H7 (cell line): ENCODE measurements around the gene FAM131B. TPM values are rescaled to one million over a fixed set of nuclear protein-coding genes. Genes with fewer than 3 reads are reported as not detected.

Experiments used
- DNase-seq: peaks from one replicate; pipeline ENCODE4 v3.0.0; 2012
- H3K27me3 ChIP-seq: 2 replicates; pipeline ENCODE4 v1.6.0; 2011; ENCODE audit warnings: mild to moderate bottlenecking, low read length; ENCODE audit not compliant: control insufficient read depth, insufficient read depth
- H3K36me3 ChIP-seq: replicated peaks from 2 replicates; pipeline ENCODE4 v1.5.1; 2011; ENCODE audit warnings: low read length; ENCODE audit not compliant: control insufficient read depth, insufficient read depth
- H3K4me3 ChIP-seq: 2 replicates; pipeline ENCODE4 v1.5.1; 2011; ENCODE audit warnings: low read depth, mild to moderate bottlenecking, control low read depth, low read length, moderate library complexity; ENCODE audit not compliant: insufficient read depth
- total RNA-seq: library from RNA; depleted of rRNA; stranded (reverse); fragments of >200 nt; shearing (Covaris generic); gene quantifications from 2 replicates; pipeline ENCODE4 v1.2.3, GENCODE V29; 2014; rRNA removed

The FAM131B gene
- total RNA-seq, 1 experiment from 2014 or later, result 11.9 TPM

DNA sequence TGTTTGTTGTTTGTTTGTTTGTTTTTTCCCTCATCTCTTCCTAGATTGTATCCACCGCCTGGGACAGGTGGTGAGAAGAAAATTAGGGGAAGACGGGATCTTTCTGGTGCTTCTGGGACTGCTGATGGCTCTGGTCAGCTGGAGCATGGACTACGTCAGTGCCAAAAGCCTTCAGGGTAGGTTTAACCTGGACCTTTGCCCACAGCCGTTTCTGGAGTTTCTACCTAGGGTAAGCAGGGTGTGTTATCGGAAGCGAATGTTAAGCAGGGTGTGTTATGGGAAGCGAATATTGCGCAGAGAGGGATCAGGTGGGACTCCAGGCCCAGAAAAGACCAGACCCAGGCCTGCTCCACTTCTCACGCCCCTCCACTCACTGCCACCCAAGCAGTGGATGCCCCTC is 41.9 kb downstream of the FAM131B start:
- Histone ChIP-seq H3K27me3 (no peaks in the 10 kb centered on the region), H3K4me3 (no peak overlapping the region), H3K36me3 (no peaks in the 10 kb centered on the region)
- no peak for DNase-seq

GRCh38 chr7:143318661-143319060 is 43.9 kb downstream of the FAM131B start:
- no peak for DNase-seq
- Histone ChIP-seq H3K27me3 (no peaks in the 10 kb centered on the region), H3K4me3 (no peak overlapping the region), H3K36me3 (no peaks in the 10 kb centered on the region)

DNA sequence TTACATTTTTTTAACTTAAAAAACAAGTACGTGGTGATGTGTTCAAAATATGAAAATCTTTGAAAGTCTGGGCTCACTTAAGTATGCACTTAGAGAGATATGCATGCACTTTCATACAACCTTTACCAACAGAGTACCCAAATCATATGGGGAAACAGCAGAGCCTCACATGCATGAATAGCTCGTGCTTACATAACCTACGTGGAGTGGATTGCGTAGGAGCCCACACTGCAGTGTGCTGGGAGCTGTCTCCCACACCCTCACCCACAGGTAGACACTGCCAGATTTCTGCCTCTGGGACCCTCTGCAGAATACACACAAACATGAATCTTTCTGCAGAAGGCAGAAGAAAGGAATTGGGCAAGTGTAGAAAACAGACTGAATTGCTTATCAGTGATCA is 46.0 kb downstream of the FAM131B start:
- H3K36me3 ChIP-seq, result no peaks in the 10 kb centered on the region
- no peak for DNase-seq
- H3K4me3 ChIP-seq, result no peak overlapping the region
- no peaks in the 10 kb centered on the region for H3K27me3 ChIP-seq

DNA sequence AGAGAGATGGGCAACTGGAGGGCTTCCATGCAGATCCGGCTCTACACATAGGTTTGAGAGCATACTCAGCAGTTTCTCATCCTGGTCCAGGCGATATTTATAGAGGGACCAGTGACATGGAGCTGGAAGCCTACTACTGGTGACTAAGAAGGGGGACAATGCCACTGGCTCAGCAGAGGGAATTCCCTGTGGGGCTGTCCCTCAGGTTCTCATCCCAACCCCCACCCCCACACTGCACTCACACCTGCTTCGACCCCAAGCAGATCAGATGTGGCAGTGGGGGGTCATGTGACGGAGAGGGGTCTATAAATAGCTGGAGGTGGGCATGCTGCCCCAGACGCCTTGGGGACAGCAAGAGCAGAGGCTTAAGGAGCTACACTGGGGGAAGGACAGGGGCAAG is 46.7 kb downstream of the FAM131B start, which contains the start of gene CLCN1:
Gene CLCN1, plus strand, starts transcription at position 336 of the 400 bp plus-strand sequence. CDS start 102 bp downstream, outside the sequence.
- DNase-seq, result no peak
- Histone ChIP-seq H3K36me3 (no peaks in the 10 kb centered on the region), H3K27me3 (no peaks in the 10 kb centered on the region), H3K4me3 (no peak within 1 kb of the TSS)

DNA sequence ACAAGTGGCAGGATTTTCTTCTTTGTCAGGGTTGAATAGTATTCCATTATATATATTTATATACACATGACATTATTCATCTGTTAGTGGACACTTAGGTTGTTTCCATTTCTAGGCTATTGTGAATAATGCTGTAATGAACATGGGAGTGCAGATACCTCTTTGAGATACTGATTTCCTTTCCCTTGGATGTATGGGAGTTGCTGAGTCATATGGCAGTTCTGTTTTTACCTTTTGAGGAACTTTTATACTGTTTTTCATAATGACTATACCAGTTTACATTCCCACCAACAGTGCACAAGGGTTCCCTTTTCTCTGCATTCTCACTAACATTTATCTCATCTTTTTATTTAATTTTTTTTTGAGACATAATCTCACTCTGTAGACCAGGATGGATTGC is 48.4 kb downstream of the FAM131B start:
- H3K4me3 ChIP-seq, result no peak overlapping the region
- DNase-seq, result no peak
- no peaks in the 10 kb centered on the region for H3K27me3 ChIP-seq
- H3K36me3 ChIP-seq, result no peaks in the 10 kb centered on the region

DNA sequence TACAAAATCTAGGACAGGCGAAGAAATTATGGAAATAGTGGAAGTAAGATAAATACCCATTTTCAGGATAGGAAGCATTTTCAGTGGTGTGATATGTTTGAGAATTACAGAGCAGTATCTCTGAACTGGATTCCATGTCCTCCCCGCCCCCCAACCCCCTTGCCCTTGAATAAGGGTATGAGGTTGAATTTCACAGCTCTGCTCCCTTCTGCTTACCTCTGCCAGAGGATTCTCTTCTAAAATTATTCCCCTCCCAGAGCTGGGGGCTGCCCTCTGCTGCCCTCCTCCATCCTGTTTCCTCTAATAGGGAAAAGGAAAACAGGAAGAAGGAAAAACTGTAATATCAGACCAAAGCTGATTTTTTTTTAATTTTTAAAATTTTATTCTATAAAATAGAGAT is 53.9 kb downstream of the FAM131B start:
- H3K27me3 ChIP-seq, result no peaks in the 10 kb centered on the region
- DNase-seq, result no peak
- no peak overlapping the region for H3K4me3 ChIP-seq
- H3K36me3 ChIP-seq, result peaks cover 27% of the 10 kb centered on the region

- no peaks in the 10 kb centered on the region for H3K27me3 ChIP-seq
- H3K4me3 ChIP-seq, result no peak overlapping the region
- H3K36me3 ChIP-seq, result peaks cover 46% of the 10 kb centered on the region
- peak; percentile 79 for DNase-seq
Measured at GRCh38 chr7:143305423-143306070, 57.0 kb downstream of the FAM131B start.

- no peak overlapping the region for H3K4me3 ChIP-seq
- DNase-seq, result no peak
- no peaks in the 10 kb centered on the region for H3K27me3 ChIP-seq
- H3K36me3 ChIP-seq, result peaks cover 52% of the 10 kb centered on the region
Measured at GRCh38 chr7:143304938-143305337, 57.6 kb downstream of the FAM131B start.

DNA sequence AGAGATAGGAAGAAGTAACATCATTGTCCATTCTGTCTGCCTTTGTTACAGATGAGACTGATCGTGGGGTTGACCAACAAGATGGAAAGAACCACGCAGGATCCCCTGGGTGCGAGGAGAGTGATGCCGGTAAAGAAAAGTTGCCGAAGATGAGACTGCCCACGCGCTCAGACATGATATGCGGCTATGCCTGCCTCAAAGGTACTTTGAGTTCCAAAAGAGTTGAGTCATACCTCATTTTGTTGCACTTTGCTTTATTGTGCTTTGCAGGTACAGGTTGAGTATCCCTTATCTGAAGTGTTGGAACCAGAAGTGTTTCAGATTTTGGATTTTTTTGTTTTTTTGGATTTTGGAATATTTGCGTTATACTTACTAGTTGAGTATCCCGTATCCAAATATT is 58.8 kb downstream of the FAM131B start:
- no peak for DNase-seq
- Histone ChIP-seq H3K36me3 (peaks cover 53% of the 10 kb centered on the region), H3K4me3 (no peak overlapping the region), H3K27me3 (no peaks in the 10 kb centered on the region)

Other genes with a start within 250 kb of the FAM131B start
- not detected in 2 replicates for gene PIP, start 230.6 kb downstream of the FAM131B start, total RNA-seq
- gene TAS2R39, start 179.3 kb downstream of the FAM131B start, total RNA-seq, result not detected in 2 replicates
- gene TAS2R40, start 140.7 kb downstream of the FAM131B start, total RNA-seq, result not detected in 2 replicates
- 51.8 and 51.9 TPM in 2 replicates for gene GSTK1, start 99.3 kb downstream of the FAM131B start, total RNA-seq
- gene TMEM139, start 77.8 kb downstream of the FAM131B start, total RNA-seq, result 1.2 and 2.5 TPM in 2 replicates
- 12.2 and 13.1 TPM in 2 replicates for gene CASP2, start 74.4 kb downstream of the FAM131B start, total RNA-seq
- 0.11 and 0.21 TPM in 2 replicates for gene CLCN1, start 46.6 kb downstream of the FAM131B start, total RNA-seq
- gene ZYX, start 18.6 kb upstream of the FAM131B start, total RNA-seq, result 84.6 and 97.1 TPM in 2 replicates
- 176 and 189 TPM in 2 replicates for gene EPHA1, start 46.1 kb upstream of the FAM131B start, total RNA-seq
- gene TAS2R60, start 80.7 kb upstream of the FAM131B start, total RNA-seq, result not detected in 2 replicates
- gene TAS2R41, start 115.2 kb upstream of the FAM131B start, total RNA-seq, result 0.10 TPM in 1 of 2 replicates, not detected in the other
- gene CTAGE15, start 209.1 kb upstream of the FAM131B start, total RNA-seq, result 0.28 and 1.7 TPM in 2 replicates